Measurements from ENCODE around the gene RAB3A.

- no peak for TF ChIP-seq GATA3 (IDR thresholded peaks at IDR 0.05; ENCODE audit: low read depth, low read length)
- TF ChIP-seq GATA2 (IDR thresholded peaks at IDR 0.05; ENCODE audit: low read depth, low read length): no peak
Observed at GRCh38 chr19:18196511-18196845, 7.4 kb downstream of the RAB3A start.

Measured in SH-SY5Y (cell line).